Measurements from ENCODE around the gene MOCS3.

Gene MOCS3

GRCh38 chr20:50930139-50930975 lies 28.3 kb upstream of the MOCS3 start:
- H3K4ac ChIP-seq (ENCODE audit: low read depth in 1 of 2, low read length in 2 of 2) = peak overlapping the region; percentile 100
- H3K36me3 ChIP-seq (ENCODE audit: control insufficient read depth in 1 of 2, insufficient read depth in 2 of 2, low read depth in 1 of 2, low read length in 2 of 2) = peaks cover 7 to 58% of the 10 kb centered on the region in 2 experiments
- H2BK15ac ChIP-seq (ENCODE audit: low read depth, poor library complexity, severe bottlenecking) = peak overlapping the region; percentile 94
- peak overlapping the region; percentile 45 for H2AK5ac ChIP-seq (ENCODE audit: low read length, severe bottlenecking)
- peaks cover 12% of the 10 kb centered on the region for H3K4me1 ChIP-seq (ENCODE audit: control insufficient read depth, insufficient read depth, low read depth, low read length)
- H3K23ac ChIP-seq (ENCODE audit: low read length in 2 of 2) = peak overlapping the region; percentile 60 to 99
- H3K18ac ChIP-seq (ENCODE audit: low read depth in 1 of 2, low read length in 2 of 2) = peak overlapping the region; percentile 99 to 100
- H3K9me3 ChIP-seq (ENCODE audit: control insufficient read depth, low read length) = no peaks in the 10 kb centered on the region
- H4K91ac ChIP-seq (ENCODE audit: low read length) = peak overlapping the region; percentile 99
- WGBS = 0% methylated on average over 15 of the region's 79 CpGs
- H2BK5ac ChIP-seq (ENCODE audit: low read depth, low read length, poor library complexity, severe bottlenecking) = peak overlapping the region; percentile 82
- peak overlapping the region in 1 of 2 experiments; percentile 90 for H2BK12ac ChIP-seq (ENCODE audit: low read length in 2 of 2)
- peak overlapping the region; percentile 97 for H4K8ac ChIP-seq (ENCODE audit: low read length)
- no peaks in the 10 kb centered on the region for H3K27me3 ChIP-seq (ENCODE audit: control insufficient read depth in 1 of 2, insufficient read depth in 1 of 2, low read length in 2 of 2)
- H2BK120ac ChIP-seq (ENCODE audit: low read depth, low read length) = peak overlapping the region; percentile 99
- peak overlapping the region; percentile 86 for H3K9ac ChIP-seq (ENCODE audit: low read length)
- H3K14ac ChIP-seq (ENCODE audit: low read length in 2 of 2) = peak overlapping the region; percentile 74 to 99
- peak overlapping the region; percentile 68 for H3K27ac ChIP-seq (ENCODE audit: low read length, poor library complexity, severe bottlenecking)
- H3K4me2 ChIP-seq (ENCODE audit: low read length, poor library complexity, severe bottlenecking) = peak overlapping the region; percentile 76
- H2AFZ ChIP-seq (ENCODE audit: low read depth, low read length) = peak overlapping the region; percentile 42
- peak overlapping the region; percentile 80 to 99 for H3K4me3 ChIP-seq (ENCODE audit: insufficient read depth in 1 of 2, low read depth in 1 of 2, low read length in 2 of 2)
- peaks cover 2% of the 10 kb centered on the region for H3K79me1 ChIP-seq (replicated peaks; ENCODE audit: low read length, poor library complexity, severe bottlenecking)
- no peak for DNase-seq

GRCh38 chr20:50930976-50931305 lies 27.7 kb upstream of the MOCS3 start:
- H3K23ac ChIP-seq (ENCODE audit: low read length in 2 of 2) = peak overlapping the region in 1 of 2 experiments; percentile 75
- 3% methylated on average over 10 of the region's 45 CpGs for WGBS
- H3K14ac ChIP-seq (ENCODE audit: low read length in 2 of 2) = peak overlapping the region; percentile 74 to 99
- H2BK120ac ChIP-seq (ENCODE audit: low read depth, low read length) = peak overlapping the region; percentile 99
- DNase-seq = no peak
- H3K4me3 ChIP-seq (ENCODE audit: insufficient read depth in 1 of 2, low read depth in 1 of 2, low read length in 2 of 2) = peak overlapping the region; percentile 75 to 99
- peaks cover 4 to 59% of the 10 kb centered on the region in 2 experiments for H3K36me3 ChIP-seq (ENCODE audit: control insufficient read depth in 1 of 2, insufficient read depth in 2 of 2, low read depth in 1 of 2, low read length in 2 of 2)
- H2BK15ac ChIP-seq (ENCODE audit: low read depth, poor library complexity, severe bottlenecking) = peak overlapping the region; percentile 28
- peak overlapping the region; percentile 99 to 100 for H3K18ac ChIP-seq (ENCODE audit: low read depth in 1 of 2, low read length in 2 of 2)
- H2AFZ ChIP-seq (ENCODE audit: low read depth, low read length) = no peak overlapping the region
- no peaks in the 10 kb centered on the region for H3K9me3 ChIP-seq (ENCODE audit: control insufficient read depth, low read length)
- H3K9ac ChIP-seq (ENCODE audit: low read length) = peak overlapping the region; percentile 91
- peak overlapping the region; percentile 96 for H4K8ac ChIP-seq (ENCODE audit: low read length)
- no peak overlapping the region for H3K4me2 ChIP-seq (ENCODE audit: low read length, poor library complexity, severe bottlenecking)
- no peak overlapping the region for H2BK12ac ChIP-seq (ENCODE audit: low read length in 2 of 2)
- peak overlapping the region; percentile 99 for H4K91ac ChIP-seq (ENCODE audit: low read length)
- H3K4me1 ChIP-seq (ENCODE audit: control insufficient read depth, insufficient read depth, low read depth, low read length) = peaks cover 9% of the 10 kb centered on the region
- no peak overlapping the region for H2AK5ac ChIP-seq (ENCODE audit: low read length, severe bottlenecking)
- H3K79me1 ChIP-seq (replicated peaks; ENCODE audit: low read length, poor library complexity, severe bottlenecking) = peaks cover 2% of the 10 kb centered on the region
- H3K27me3 ChIP-seq (ENCODE audit: control insufficient read depth in 1 of 2, insufficient read depth in 1 of 2, low read length in 2 of 2) = no peaks in the 10 kb centered on the region
- H3K4ac ChIP-seq (ENCODE audit: low read depth in 1 of 2, low read length in 2 of 2) = peak overlapping the region; percentile 100
- peak overlapping the region; percentile 94 for H2BK5ac ChIP-seq (ENCODE audit: low read depth, low read length, poor library complexity, severe bottlenecking)
- H3K27ac ChIP-seq (ENCODE audit: low read length, poor library complexity, severe bottlenecking) = peak overlapping the region; percentile 70

DNA sequence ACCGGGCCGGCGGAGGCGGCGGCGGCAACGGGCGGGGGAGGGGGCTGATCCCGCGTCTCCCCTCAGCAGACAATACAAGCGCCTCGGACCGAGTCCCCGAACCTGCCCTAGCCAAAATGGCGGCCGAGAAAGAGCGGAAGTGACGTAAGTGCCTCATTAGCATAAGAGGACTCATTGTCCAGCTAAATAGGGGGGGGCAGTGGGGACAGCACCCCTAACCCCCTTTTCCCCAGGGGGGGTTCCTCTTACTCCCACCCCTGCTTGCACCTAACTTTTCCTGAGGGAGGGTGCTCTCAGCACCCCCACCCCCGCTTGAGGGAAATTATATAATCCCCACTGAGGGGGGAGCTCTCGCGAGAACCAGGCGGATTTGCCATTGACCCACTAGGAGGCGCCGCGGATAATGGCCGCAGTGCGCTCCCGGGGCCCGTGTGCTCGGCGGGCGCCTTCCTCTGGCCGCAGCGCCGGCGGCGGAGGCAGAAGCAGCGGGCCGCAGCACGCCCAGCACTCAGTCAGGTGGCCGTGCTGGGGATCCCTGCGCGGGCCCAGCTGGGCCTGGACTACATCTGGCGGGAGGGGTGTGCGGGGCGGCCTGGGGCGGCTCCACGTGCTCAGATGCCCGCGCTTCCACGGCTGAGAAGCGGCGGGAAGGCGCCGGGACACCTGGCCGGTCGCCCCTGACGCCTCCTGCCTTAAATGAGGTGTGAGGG lies 27.2 kb upstream of the MOCS3 start, which contains the start of gene ADNP:
Gene ADNP (minus strand): TSS at position 132 of the 710 bp plus-strand sequence. CDS start 27,441 bp downstream, outside the sequence.
- Histone ChIP-seq H3K27ac (ENCODE audit: low read length, poor library complexity, severe bottlenecking) (peak within 1 kb of the TSS; percentile 97), H3K18ac (ENCODE audit: low read depth in 1 of 2, low read length in 2 of 2) (peak within 1 kb of the TSS; percentile 99 to 100), H3K27me3 (ENCODE audit: control insufficient read depth in 1 of 2, insufficient read depth in 1 of 2, low read length in 2 of 2) (no peaks in the 10 kb centered on the region), H3K9me3 (ENCODE audit: control insufficient read depth, low read length) (no peaks in the 10 kb centered on the region), H2AK5ac (ENCODE audit: low read length, severe bottlenecking) (peak within 1 kb of the TSS; percentile 92), H2BK5ac (ENCODE audit: low read depth, low read length, poor library complexity, severe bottlenecking) (peak within 1 kb of the TSS; percentile 99), H2BK120ac (ENCODE audit: low read depth, low read length) (peak within 1 kb of the TSS; percentile 99), H3K23ac (ENCODE audit: low read length in 2 of 2) (peak within 1 kb of the TSS; percentile 60 to 99), H2BK15ac (ENCODE audit: low read depth, poor library complexity, severe bottlenecking) (peak within 1 kb of the TSS; percentile 94), H3K4ac (ENCODE audit: low read depth in 1 of 2, low read length in 2 of 2) (peak within 1 kb of the TSS; percentile 100), H3K4me1 (ENCODE audit: control insufficient read depth, insufficient read depth, low read depth, low read length) (peaks cover 9% of the 10 kb centered on the region), H3K36me3 (ENCODE audit: control insufficient read depth in 1 of 2, insufficient read depth in 2 of 2, low read depth in 1 of 2, low read length in 2 of 2) (peaks cover 4 to 61% of the 10 kb centered on the region in 2 experiments), H3K9ac (ENCODE audit: low read length) (peak within 1 kb of the TSS; percentile 91), H2BK12ac (ENCODE audit: low read length in 2 of 2) (peak within 1 kb of the TSS in 1 of 2 experiments; percentile 90), H2AFZ (ENCODE audit: low read depth, low read length) (peak within 1 kb of the TSS; percentile 42), H3K4me2 (ENCODE audit: low read length, poor library complexity, severe bottlenecking) (peak within 1 kb of the TSS; percentile 81), H3K14ac (ENCODE audit: low read length in 2 of 2) (peak within 1 kb of the TSS; percentile 74 to 99), H4K91ac (ENCODE audit: low read length) (peak within 1 kb of the TSS; percentile 99), H3K4me3 (ENCODE audit: insufficient read depth in 1 of 2, low read depth in 1 of 2, low read length in 2 of 2) (peak within 1 kb of the TSS; percentile 80 to 99), H4K8ac (ENCODE audit: low read length) (peak within 1 kb of the TSS; percentile 97), H3K79me1 (replicated peaks; ENCODE audit: low read length, poor library complexity, severe bottlenecking) (peaks cover 3% of the 10 kb centered on the region)
- WGBS = 5% methylated on average over 58 of the region's 58 CpGs
- peak; percentile 93 for DNase-seq

Data from mesenchymal stem cell (in vitro differentiated cells and primary cell).